Measurements from ENCODE around the gene IL18RAP.

DNA sequence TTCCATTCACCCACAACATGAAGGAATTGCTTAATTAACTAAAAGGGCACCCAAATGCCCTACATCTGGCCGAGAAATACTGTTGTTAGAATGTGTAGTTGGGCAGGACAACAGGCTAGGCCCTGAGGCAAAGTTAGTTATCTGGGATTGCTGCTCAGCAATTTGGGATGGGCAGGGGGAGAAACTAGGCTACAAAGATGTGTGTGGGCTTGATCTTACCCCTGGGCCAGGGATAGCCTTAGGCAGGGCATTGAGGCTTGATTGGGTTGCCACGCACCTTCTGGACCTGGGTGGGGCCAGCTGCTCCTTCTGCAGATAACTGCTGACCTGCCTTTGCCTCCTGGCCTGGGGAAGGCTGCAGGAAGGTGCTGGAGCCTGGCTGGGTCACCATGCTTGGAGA lies 9.4 kb downstream of the IL18RAP start:
- TF ChIP-seq POLR2A (IDR thresholded peaks at IDR 0.05) = no peak
- TF ChIP-seq, protein P1, sequence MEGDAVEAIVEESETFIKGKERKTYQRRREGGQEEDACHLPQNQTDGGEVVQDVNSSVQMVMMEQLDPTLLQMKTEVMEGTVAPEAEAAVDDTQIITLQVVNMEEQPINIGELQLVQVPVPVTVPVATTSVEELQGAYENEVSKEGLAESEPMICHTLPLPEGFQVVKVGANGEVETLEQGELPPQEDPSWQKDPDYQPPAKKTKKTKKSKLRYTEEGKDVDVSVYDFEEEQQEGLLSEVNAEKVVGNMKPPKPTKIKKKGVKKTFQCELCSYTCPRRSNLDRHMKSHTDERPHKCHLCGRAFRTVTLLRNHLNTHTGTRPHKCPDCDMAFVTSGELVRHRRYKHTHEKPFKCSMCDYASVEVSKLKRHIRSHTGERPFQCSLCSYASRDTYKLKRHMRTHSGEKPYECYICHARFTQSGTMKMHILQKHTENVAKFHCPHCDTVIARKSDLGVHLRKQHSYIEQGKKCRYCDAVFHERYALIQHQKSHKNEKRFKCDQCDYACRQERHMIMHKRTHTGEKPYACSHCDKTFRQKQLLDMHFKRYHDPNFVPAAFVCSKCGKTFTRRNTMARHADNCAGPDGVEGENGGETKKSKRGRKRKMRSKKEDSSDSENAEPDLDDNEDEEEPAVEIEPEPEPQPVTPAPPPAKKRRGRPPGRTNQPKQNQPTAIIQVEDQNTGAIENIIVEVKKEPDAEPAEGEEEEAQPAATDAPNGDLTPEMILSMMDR (IDR thresholded peaks at IDR 0.05) = no peak
- TF ChIP-seq POLR2AphosphoS5 (IDR thresholded peaks at IDR 0.05) = no peak
- TF ChIP-seq EP300 (IDR thresholded peaks at IDR 0.05) = no peak

All from upper lobe of left lung (tissue), 4 donors.